ENCODE results near the gene GABRG3.
"Not testable (repeated sequence)": the region's sequence is repeated elsewhere in the genome, so short reads cannot be mapped to it uniquely, and the experiment has no call there.

Gene GABRG3

DNA sequence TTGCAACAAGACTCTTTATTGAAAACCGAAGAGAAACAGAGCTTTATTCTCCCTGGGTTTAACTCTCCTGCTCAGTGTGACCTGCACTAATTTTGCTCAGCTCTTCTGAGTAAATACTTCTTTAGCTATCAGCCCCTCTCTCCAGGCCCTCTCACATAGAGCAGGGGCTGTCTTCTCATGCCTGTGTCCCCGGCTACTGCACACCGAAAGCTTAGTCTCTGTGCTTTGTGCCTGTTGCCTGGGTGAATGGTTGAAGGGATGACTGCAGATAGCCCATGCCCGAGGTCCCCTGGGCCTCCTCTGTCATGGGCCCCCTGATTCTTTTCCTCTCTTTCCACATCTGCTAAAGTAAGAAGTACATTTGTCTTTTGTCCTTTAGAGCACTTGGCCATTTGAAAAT lies 195.9 kb downstream of the GABRG3 start:
- no peaks in the 10 kb centered on the region for H3K27me3 ChIP-seq (ENCODE audit: control insufficient read depth, insufficient read depth, low read length)
- H3K36me3 ChIP-seq (ENCODE audit: control insufficient read depth, insufficient read depth, low read length): no peaks in the 10 kb centered on the region
- H3K4me3 ChIP-seq (ENCODE audit: low read depth, low read length): no peak overlapping the region
- no peaks in the 10 kb centered on the region for H3K9me3 ChIP-seq (ENCODE audit: control insufficient read depth, insufficient read depth, low read length)
- H3K9ac ChIP-seq (ENCODE audit: low read depth, low read length): no peak overlapping the region
- peaks cover 1% of the 10 kb centered on the region for H3K4me1 ChIP-seq (ENCODE audit: control insufficient read depth, insufficient read depth, low read length)

- H3K36me3 ChIP-seq (ENCODE audit: control insufficient read depth, insufficient read depth, low read length): no peaks in the 10 kb centered on the region
- no peaks in the 10 kb centered on the region for H3K27me3 ChIP-seq (ENCODE audit: control insufficient read depth, insufficient read depth, low read length)
- H3K4me1 ChIP-seq (ENCODE audit: control insufficient read depth, insufficient read depth, low read length): peaks cover 5% of the 10 kb centered on the region
- H3K4me3 ChIP-seq (ENCODE audit: low read depth, low read length): no peak overlapping the region
- no peaks in the 10 kb centered on the region for H3K9me3 ChIP-seq (ENCODE audit: control insufficient read depth, insufficient read depth, low read length)
- H3K9ac ChIP-seq (ENCODE audit: low read depth, low read length): no peak overlapping the region
Observed at GRCh38 chr15:27167738-27168137, 196.8 kb downstream of the GABRG3 start.

DNA sequence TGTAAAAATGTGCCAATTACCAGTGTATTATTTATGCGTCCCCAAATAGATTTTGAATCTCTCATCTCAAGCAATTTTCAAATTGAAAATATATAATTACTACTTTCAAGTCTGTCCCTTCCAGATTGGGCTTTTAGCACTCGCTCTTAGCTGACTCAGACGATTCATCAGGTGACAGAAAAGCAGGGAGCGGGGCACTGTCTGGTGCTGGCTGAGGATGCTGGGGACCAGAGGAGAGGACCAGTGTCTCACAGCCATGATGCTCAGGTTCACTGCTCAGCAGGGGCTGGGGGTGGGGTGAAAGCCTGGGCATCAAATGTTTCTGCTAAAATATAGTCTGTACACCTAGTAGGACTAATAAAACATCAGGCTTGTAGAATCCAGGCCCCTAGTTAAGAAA lies 199.9 kb downstream of the GABRG3 start:
- Histone ChIP-seq H3K9ac (ENCODE audit: low read depth, low read length) (no peak overlapping the region), H3K36me3 (ENCODE audit: control insufficient read depth, insufficient read depth, low read length) (no peaks in the 10 kb centered on the region), H3K4me1 (ENCODE audit: control insufficient read depth, insufficient read depth, low read length) (peaks cover 11% of the 10 kb centered on the region), H3K27me3 (ENCODE audit: control insufficient read depth, insufficient read depth, low read length) (no peaks in the 10 kb centered on the region), H3K4me3 (ENCODE audit: low read depth, low read length) (no peak overlapping the region), H3K9me3 (ENCODE audit: control insufficient read depth, insufficient read depth, low read length) (no peaks in the 10 kb centered on the region)

- H3K9me3 ChIP-seq (ENCODE audit: control insufficient read depth, insufficient read depth, low read length): no peaks in the 10 kb centered on the region
- H3K9ac ChIP-seq (ENCODE audit: low read depth, low read length): no peak overlapping the region
- H3K4me3 ChIP-seq (ENCODE audit: low read depth, low read length): no peak overlapping the region
- peaks cover 16% of the 10 kb centered on the region for H3K4me1 ChIP-seq (ENCODE audit: control insufficient read depth, insufficient read depth, low read length)
- H3K27me3 ChIP-seq (ENCODE audit: control insufficient read depth, insufficient read depth, low read length): no peaks in the 10 kb centered on the region
- no peaks in the 10 kb centered on the region for H3K36me3 ChIP-seq (ENCODE audit: control insufficient read depth, insufficient read depth, low read length)
Observed at GRCh38 chr15:27172821-27173220, 201.8 kb downstream of the GABRG3 start.

DNA sequence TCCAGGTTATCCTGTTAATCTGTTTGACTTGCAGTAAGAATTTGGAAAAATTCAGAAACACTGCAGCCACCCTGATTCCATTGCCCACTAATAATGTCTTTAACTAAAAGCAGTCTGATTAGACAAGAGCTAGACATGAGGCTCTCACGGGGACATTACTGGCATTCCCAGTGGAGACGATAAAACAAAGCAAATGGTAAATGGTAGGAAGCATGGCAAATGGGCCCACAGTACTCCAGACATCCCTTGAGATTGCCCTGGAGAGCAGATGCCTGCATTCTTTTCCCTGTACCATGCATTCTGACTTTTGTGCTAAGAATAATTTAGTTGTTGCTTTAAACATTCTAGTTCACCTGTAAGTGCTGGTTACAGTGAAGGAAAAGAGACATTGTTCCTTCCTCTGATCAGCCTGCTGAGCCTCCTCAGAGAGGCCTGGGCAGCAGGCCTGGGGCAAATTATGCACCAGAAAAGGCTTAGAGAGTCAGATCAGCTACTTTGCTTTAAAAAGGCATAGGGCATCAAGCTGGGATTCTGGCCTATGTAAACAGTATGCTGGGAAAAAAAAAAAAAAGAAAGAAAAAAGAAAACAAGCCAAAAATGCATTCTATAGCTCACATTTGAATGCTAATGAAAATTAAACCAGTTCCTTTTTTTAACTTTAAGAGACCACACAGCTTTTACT lies 204.6 kb downstream of the GABRG3 start:
- H3K36me3 ChIP-seq (ENCODE audit: control insufficient read depth, insufficient read depth, low read length): no peaks in the 10 kb centered on the region
- no peak overlapping the region for H3K9ac ChIP-seq (ENCODE audit: low read depth, low read length)
- H3K27me3 ChIP-seq (ENCODE audit: control insufficient read depth, insufficient read depth, low read length): no peaks in the 10 kb centered on the region
- peaks cover 16% of the 10 kb centered on the region for H3K4me1 ChIP-seq (ENCODE audit: control insufficient read depth, insufficient read depth, low read length)
- H3K9me3 ChIP-seq (ENCODE audit: control insufficient read depth, insufficient read depth, low read length): no peaks in the 10 kb centered on the region
- H3K4me3 ChIP-seq (ENCODE audit: low read depth, low read length): no peak overlapping the region

DNA sequence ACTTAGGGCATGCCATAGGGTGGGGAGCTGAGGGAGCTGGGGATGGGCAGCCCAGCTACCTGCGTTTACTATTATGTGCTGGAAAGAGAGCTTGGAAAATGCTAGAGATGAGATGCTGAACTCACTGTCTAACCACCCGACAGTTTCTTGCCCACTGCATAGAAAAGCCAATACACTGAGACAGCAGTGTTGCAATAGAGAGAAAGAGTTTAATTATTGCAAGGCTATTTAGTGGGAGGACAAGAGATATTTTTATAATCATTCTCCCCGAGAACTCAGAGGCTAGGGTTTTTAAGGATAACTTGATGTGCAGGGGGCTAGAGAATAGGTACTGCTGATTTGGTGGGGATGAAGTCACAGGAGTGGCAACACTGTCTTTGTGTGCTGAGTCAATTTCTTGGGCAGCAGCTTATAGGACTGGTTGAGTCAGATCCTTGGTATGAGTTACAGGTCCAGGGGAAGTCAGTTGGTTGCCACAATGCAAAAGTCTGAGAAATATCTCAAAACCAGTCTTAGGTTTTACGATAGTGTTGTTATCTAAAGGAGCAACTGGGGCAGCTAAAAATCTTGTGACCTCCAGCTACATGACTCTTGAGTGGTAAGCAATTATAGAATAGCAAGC lies 205.9 kb downstream of the GABRG3 start:
- Histone ChIP-seq H3K9ac (ENCODE audit: low read depth, low read length) (no peak overlapping the region), H3K4me1 (ENCODE audit: control insufficient read depth, insufficient read depth, low read length) (peaks cover 15% of the 10 kb centered on the region), H3K9me3 (ENCODE audit: control insufficient read depth, insufficient read depth, low read length) (no peaks in the 10 kb centered on the region), H3K4me3 (ENCODE audit: low read depth, low read length) (no peak overlapping the region), H3K27me3 (ENCODE audit: control insufficient read depth, insufficient read depth, low read length) (no peaks in the 10 kb centered on the region), H3K36me3 (ENCODE audit: control insufficient read depth, insufficient read depth, low read length) (no peaks in the 10 kb centered on the region)

- Histone ChIP-seq H3K9ac (ENCODE audit: low read depth, low read length) (no peak overlapping the region), H3K4me1 (ENCODE audit: control insufficient read depth, insufficient read depth, low read length) (peaks cover 11% of the 10 kb centered on the region), H3K9me3 (ENCODE audit: control insufficient read depth, insufficient read depth, low read length) (no peaks in the 10 kb centered on the region), H3K36me3 (ENCODE audit: control insufficient read depth, insufficient read depth, low read length) (no peaks in the 10 kb centered on the region), H3K27me3 (ENCODE audit: control insufficient read depth, insufficient read depth, low read length) (no peaks in the 10 kb centered on the region), H3K4me3 (ENCODE audit: low read depth, low read length) (no peak overlapping the region)
Observed at GRCh38 chr15:27179789-27180188, 208.8 kb downstream of the GABRG3 start.

GRCh38 chr15:27182561-27183110 lies 211.7 kb downstream of the GABRG3 start:
- H3K27me3 ChIP-seq (ENCODE audit: control insufficient read depth, insufficient read depth, low read length): no peaks in the 10 kb centered on the region
- H3K4me1 ChIP-seq (ENCODE audit: control insufficient read depth, insufficient read depth, low read length): no peaks in the 10 kb centered on the region
- no peaks in the 10 kb centered on the region for H3K9me3 ChIP-seq (ENCODE audit: control insufficient read depth, insufficient read depth, low read length)
- H3K36me3 ChIP-seq (ENCODE audit: control insufficient read depth, insufficient read depth, low read length): no peaks in the 10 kb centered on the region
- no peak overlapping the region for H3K9ac ChIP-seq (ENCODE audit: low read depth, low read length)
- H3K4me3 ChIP-seq (ENCODE audit: low read depth, low read length): no peak overlapping the region

DNA sequence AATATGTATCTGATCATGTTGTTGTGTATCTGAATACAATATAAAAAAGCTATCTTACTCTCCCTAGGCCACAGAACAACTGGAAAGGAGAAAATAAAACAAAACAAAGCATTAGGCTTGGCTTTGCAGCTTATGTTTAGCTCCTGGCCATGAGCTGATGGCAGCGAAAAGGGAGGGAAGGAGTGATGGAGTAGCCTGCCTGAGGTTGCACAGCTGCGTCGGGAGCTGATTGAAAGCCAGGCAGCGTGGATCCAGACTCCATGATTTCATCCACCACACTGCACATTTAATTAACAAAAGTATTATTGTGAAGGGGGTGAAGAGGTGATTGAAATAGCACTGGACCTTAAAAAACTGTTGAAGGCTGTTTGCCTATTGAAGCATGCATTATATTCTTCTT lies 212.2 kb downstream of the GABRG3 start:
- Histone ChIP-seq H3K27me3 (ENCODE audit: control insufficient read depth, insufficient read depth, low read length) (no peaks in the 10 kb centered on the region), H3K4me3 (ENCODE audit: low read depth, low read length) (no peak overlapping the region)

GRCh38 chr15:27191515-27191914 lies 220.5 kb downstream of the GABRG3 start:
- not testable (repeated sequence) for H3K27me3 ChIP-seq (ENCODE audit: control insufficient read depth, insufficient read depth, low read length); H3K4me3 ChIP-seq (ENCODE audit: low read depth, low read length); H3K36me3 ChIP-seq (ENCODE audit: control insufficient read depth, insufficient read depth, low read length); H3K4me1 ChIP-seq (ENCODE audit: control insufficient read depth, insufficient read depth, low read length); H3K9ac ChIP-seq (ENCODE audit: low read depth, low read length); H3K9me3 ChIP-seq (ENCODE audit: control insufficient read depth, insufficient read depth, low read length)

More for the DNA sequence above, 212.2 kb downstream of the GABRG3 start:
- Histone ChIP-seq H3K9me3 (ENCODE audit: control insufficient read depth, insufficient read depth, low read length) (no peaks in the 10 kb centered on the region), H3K4me1 (ENCODE audit: control insufficient read depth, insufficient read depth, low read length) (no peaks in the 10 kb centered on the region), H3K9ac (ENCODE audit: low read depth, low read length) (no peak overlapping the region), H3K36me3 (ENCODE audit: control insufficient read depth, insufficient read depth, low read length) (no peaks in the 10 kb centered on the region)

DNA sequence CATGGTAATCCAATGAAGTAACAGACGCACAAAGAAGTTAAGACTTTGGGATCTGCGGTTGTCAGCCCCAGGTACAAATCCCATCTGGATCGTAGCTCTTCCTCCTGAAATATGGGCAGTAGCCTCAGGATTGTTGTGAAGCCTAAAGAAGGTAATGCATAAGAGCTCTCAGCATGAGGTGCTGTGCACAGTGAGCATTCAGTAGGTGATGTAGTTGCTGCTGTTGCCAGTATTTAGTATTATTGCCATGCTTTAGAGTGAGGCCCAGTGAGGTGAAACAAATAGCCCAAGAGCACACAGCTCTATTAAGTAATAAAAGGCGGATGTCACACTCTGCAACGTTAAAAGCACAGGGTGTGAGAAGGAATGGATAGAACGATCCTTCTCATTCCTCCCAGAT lies 225.7 kb downstream of the GABRG3 start:
- Histone ChIP-seq H3K4me3 (ENCODE audit: low read depth, low read length) (no peak overlapping the region), H3K9me3 (ENCODE audit: control insufficient read depth, insufficient read depth, low read length) (no peaks in the 10 kb centered on the region), H3K4me1 (ENCODE audit: control insufficient read depth, insufficient read depth, low read length) (no peaks in the 10 kb centered on the region), H3K27me3 (ENCODE audit: control insufficient read depth, insufficient read depth, low read length) (no peaks in the 10 kb centered on the region), H3K36me3 (ENCODE audit: control insufficient read depth, insufficient read depth, low read length) (no peaks in the 10 kb centered on the region), H3K9ac (ENCODE audit: low read depth, low read length) (no peak overlapping the region)

GRCh38 chr15:27201425-27201824 lies 230.4 kb downstream of the GABRG3 start:
- no peak overlapping the region for H3K4me3 ChIP-seq (ENCODE audit: low read depth, low read length)
- no peaks in the 10 kb centered on the region for H3K36me3 ChIP-seq (ENCODE audit: control insufficient read depth, insufficient read depth, low read length)
- no peaks in the 10 kb centered on the region for H3K4me1 ChIP-seq (ENCODE audit: control insufficient read depth, insufficient read depth, low read length)
- H3K9me3 ChIP-seq (ENCODE audit: control insufficient read depth, insufficient read depth, low read length): no peaks in the 10 kb centered on the region
- no peaks in the 10 kb centered on the region for H3K27me3 ChIP-seq (ENCODE audit: control insufficient read depth, insufficient read depth, low read length)
- no peak overlapping the region for H3K9ac ChIP-seq (ENCODE audit: low read depth, low read length)
